ENCODE data around the gene RNF133. TPM values are rescaled to one million over a fixed set of nuclear protein-coding genes. Genes with fewer than 3 reads are reported as not detected.

The RNF133 gene
- total RNA-seq, 2 donors from 2014 or later: 1.0 to 3.2 TPM

DNA sequence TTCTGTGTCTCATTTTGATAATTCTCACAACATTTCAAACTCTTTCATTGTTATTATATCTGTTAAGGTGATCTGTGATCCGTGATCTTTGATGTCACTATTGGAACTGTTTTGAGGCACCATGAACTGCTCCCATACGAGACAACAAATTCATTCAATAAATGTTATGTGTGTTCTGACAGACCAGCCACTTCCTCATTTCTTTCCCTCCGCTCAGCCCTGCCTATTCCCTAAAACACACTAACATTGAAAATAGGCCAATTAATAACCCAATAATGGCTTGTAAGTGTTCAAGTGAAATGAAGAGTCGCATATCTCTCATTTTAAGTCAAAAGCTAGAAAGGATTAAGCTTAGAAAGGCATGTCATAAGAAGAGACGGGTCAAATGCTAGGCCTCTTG, 45.2 kb downstream of the RNF133 start:
- DNase-seq (ENCODE audit: low spot score): no peak
- no peaks in the 10 kb centered on the region for H3K4me1 ChIP-seq (replicated peaks)
- TF ChIP-seq, protein P1, sequence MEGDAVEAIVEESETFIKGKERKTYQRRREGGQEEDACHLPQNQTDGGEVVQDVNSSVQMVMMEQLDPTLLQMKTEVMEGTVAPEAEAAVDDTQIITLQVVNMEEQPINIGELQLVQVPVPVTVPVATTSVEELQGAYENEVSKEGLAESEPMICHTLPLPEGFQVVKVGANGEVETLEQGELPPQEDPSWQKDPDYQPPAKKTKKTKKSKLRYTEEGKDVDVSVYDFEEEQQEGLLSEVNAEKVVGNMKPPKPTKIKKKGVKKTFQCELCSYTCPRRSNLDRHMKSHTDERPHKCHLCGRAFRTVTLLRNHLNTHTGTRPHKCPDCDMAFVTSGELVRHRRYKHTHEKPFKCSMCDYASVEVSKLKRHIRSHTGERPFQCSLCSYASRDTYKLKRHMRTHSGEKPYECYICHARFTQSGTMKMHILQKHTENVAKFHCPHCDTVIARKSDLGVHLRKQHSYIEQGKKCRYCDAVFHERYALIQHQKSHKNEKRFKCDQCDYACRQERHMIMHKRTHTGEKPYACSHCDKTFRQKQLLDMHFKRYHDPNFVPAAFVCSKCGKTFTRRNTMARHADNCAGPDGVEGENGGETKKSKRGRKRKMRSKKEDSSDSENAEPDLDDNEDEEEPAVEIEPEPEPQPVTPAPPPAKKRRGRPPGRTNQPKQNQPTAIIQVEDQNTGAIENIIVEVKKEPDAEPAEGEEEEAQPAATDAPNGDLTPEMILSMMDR (IDR thresholded peaks at IDR 0.05): no peak
- no peak for TF ChIP-seq POLR2AphosphoS5 (IDR thresholded peaks at IDR 0.05)
- TF ChIP-seq POLR2A (IDR thresholded peaks at IDR 0.05): no peak
- no peak overlapping the region for H3K4me3 ChIP-seq
- intact Hi-C loops (cut with DNase I): no loop called here
- no peaks in the 10 kb centered on the region for H3K27me3 ChIP-seq (replicated peaks; ENCODE audit: insufficient read depth)
- H3K36me3 ChIP-seq: no peaks in the 10 kb centered on the region
- WGBS: 83% methylated on average over 5 of the region's 5 CpGs
- H3K9me3 ChIP-seq: no peaks in the 10 kb centered on the region
- no peak overlapping the region for H3K27ac ChIP-seq

DNA sequence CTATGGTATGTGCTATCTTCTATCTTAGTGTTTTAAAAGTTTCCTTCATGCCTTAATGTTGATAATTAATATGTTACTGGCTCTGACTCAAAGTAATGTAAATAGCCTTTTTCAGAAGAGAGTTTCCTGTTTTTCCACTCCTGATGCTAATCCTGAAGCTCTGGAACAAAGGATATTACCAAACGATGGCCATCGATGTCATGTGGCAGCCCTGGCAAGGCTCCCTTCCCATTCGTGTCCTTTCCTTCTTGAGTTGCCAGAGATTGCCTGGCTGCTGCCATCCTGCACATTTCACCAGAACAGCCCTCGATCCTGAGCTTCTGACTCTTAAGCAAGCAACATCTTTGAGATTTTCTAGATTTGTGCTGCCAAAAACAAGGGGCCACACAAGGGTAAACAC, 46.0 kb downstream of the RNF133 start:
- H3K4me1 ChIP-seq (replicated peaks): no peaks in the 10 kb centered on the region
- peak; percentile 25 for DNase-seq (ENCODE audit: low spot score)
- TF ChIP-seq POLR2AphosphoS5 (IDR thresholded peaks at IDR 0.05): peak; percentile 41
- TF ChIP-seq POLR2A (IDR thresholded peaks at IDR 0.05): no peak
- TF ChIP-seq, protein P1 (IDR thresholded peaks at IDR 0.05): no peak
- H3K9me3 ChIP-seq: no peaks in the 10 kb centered on the region
- no peaks in the 10 kb centered on the region for H3K27me3 ChIP-seq (replicated peaks; ENCODE audit: insufficient read depth)
- intact Hi-C loops (cut with DNase I): no loop called here
- H3K4me3 ChIP-seq: no peak overlapping the region
- WGBS: 29% methylated on average over 4 of the region's 4 CpGs
- no peak overlapping the region for H3K27ac ChIP-seq
- H3K36me3 ChIP-seq: no peaks in the 10 kb centered on the region

DNA sequence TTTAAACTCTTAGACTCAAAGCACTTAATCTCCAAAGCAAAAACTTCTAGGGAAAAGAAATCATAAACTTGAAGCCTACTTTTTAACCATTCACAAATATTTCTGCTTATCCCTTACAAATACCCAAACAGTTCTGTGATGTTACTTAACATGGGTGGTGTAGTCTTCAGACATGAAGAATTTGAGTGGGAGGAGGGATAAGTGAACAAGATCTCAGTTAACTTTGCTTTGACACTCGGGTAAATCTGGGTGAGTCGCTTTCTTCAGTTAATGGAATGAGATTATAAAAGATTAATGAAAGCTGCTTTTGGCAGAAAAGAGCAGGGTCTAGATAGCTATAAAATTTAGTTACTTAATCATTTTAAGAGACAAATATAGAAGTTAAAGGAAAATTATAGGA, 47.5 kb downstream of the RNF133 start:
- Histone ChIP-seq H3K4me3 (no peak overlapping the region), H3K9me3 (no peaks in the 10 kb centered on the region), H3K27me3 (replicated peaks; ENCODE audit: insufficient read depth) (no peaks in the 10 kb centered on the region), H3K36me3 (no peaks in the 10 kb centered on the region), H3K27ac (no peak overlapping the region), H3K4me1 (replicated peaks) (no peaks in the 10 kb centered on the region)
- no peak for DNase-seq (ENCODE audit: low spot score)
- TF ChIP-seq, protein P1 (IDR thresholded peaks at IDR 0.05): no peak
- no peak for TF ChIP-seq POLR2A (IDR thresholded peaks at IDR 0.05)
- no peak for TF ChIP-seq POLR2AphosphoS5 (IDR thresholded peaks at IDR 0.05)
- intact Hi-C loops (cut with DNase I): no loop called here
- 45% methylated on average over 2 of the region's 2 CpGs for WGBS

Small RNA genes lying within 50 kb of the gene (small RNA-seq; reads per million reads assigned to genes)
- 0 reads per million in 2 donors for gene AC006463.1

Other genes with a start within 250 kb of the RNF133 start
- 1 to 10 TPM; 2.9 to 3.4 TPM for gene RNF148, start 3.8 kb upstream of the RNF133 start, total RNA-seq
- gene CADPS2, start 187.3 kb upstream of the RNF133 start, total RNA-seq: 10 to 100 TPM; 22.2 to 50.4 TPM